GM20431 (cell line): ENCODE results near the gene MAPK8IP3.

Source experiments
- in situ Hi-C: fragments of 300-500 bp; cut with MseI, MboI; formaldehyde crosslinking; loops from one replicate; pipeline ENCODE4 v1.15.0; 2020; ENCODE audit warnings: low sequenced_read_pairs; ENCODE audit not compliant: unreplicated experiment

Gene MAPK8IP3

GRCh38 chr16:1781758-1782407 is 75.9 kb downstream of the MAPK8IP3 start:
- in situ Hi-C loops = no loop called here

GRCh38 chr16:1782408-1783264 is 76.6 kb downstream of the MAPK8IP3 start, which contains the start of the genes NUBP2 and SPSB3:
NUBP2 (plus strand) TSS chr16:1782960; CDS start chr16:1783021, 61 bp downstream.
SPSB3 (minus strand) TSS chr16:1782571; CDS start chr16:1781483, 1,088 bp downstream.
- in situ Hi-C loops = no loop called here

DNA sequence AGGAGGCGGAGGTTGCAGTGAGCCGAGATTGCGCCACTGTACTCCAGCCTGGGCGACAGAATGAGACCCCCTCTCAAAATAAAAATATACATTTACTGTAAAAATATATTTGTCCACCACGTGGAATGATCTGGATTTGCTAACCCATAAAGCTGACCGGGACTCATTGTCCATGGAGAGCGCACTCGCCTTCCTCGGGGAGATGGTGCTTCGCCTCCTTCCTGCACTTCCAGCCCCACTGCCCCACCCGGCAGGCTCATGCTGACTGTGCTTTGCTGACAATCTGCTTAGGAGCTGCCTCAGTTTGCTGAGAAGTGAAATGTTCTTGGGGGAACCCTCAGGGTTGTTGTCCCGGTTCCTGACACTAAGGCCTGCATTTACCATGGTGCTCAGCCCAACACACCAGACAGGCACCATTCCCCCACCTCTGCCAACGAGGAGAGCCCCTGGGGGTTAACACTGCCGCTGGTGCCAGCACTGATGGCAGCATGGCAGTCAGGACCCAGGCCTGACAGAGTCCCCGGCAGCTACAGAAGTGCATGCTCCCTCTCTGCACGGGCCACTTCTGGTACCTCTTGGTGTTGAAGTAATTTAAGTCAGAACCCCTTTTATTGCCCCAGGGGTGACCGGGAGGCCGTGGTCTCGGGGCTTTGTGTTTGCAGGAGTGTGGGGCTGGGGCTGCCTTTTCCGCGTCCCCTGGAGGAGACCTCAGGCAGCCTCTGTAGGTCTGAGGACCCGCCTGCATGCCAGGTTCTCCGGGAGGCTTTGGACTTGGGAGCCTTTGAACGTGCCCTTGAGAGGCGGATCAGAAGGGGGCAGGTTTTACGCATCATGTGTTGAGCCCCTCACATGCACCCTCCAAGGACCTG is 79.2 kb downstream of the MAPK8IP3 start:
- in situ Hi-C loops = no loop called here

GRCh38 chr16:1785846-1786170 is 79.8 kb downstream of the MAPK8IP3 start:
- in situ Hi-C loops = no loop called here

DNA sequence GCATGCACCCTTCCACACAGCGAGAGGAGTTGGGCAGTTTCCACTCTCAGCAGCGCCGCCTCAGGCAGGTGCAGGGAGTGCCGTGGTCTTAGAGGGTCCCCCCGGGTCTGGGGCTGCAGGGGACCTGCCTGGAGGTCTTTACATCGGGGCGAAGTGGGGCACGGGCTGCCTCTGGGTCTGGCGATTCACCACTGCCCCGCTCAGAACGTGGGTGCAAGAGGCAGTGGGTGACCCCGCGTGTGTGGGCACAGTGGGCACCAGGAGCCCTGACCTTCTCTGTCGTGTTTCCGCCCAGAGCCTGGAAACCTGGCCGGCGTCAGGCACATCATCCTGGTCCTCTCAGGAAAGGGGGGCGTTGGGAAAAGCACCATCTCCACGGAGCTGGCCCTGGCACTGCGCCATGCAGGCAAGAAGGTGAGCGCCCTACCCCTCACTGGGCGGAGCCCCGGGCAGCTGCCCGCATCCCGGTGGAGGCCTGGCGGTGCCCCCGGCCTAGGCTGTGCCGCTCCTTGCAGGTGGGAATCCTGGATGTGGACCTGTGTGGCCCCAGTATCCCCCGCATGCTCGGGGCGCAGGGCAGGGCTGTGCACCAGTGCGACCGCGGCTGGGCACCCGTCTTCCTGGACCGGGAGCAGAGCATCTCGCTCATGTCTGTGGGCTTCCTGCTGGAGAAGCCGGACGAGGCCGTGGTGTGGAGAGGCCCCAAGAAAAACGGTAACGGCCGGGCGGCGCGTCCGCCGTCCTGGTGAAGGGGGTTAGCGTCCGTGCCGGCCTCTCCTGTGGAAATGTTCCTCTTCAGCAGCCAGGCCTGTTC is 80.5 kb downstream of the MAPK8IP3 start:
- in situ Hi-C loops = no loop called here

- in situ Hi-C loops = no loop called here
Measured at GRCh38 chr16:1787056-1787321, 81.0 kb downstream of the MAPK8IP3 start.

DNA sequence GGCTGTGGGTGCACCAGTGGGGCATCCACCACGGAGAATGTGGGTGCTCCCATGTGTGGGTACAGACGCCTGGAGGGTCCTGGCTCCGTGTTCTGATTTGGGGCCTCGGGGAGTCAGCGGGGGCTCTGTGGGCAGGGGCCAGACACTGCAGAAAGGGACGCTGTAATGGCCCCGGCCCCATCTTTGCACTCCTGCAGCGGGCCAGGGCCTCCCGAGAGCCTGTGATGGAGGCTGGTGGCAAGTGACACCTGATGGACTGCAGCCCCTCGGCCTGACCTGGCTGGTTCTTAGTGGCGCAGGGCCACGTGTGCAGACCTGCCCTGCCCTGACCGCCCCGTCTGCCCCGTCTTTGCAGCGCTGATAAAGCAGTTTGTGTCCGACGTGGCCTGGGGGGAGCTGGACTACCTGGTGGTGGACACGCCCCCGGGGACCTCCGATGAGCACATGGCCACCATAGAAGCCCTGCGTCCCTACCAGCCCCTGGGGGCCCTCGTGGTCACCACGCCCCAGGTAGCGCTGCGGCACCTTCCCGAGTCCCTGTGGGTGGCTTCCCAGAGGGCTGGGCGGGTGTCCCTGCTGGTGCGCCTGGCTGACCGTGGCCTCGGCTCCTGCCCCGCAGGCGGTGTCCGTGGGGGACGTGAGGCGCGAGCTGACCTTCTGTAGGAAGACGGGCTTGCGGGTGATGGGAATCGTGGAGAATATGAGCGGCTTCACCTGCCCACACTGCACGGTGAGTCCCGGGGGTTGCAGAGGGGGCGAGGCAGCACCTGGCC is 81.5 kb downstream of the MAPK8IP3 start:
- in situ Hi-C loops = no loop called here

- in situ Hi-C loops = no loop called here
Measured at GRCh38 chr16:1788095-1788707, 82.2 kb downstream of the MAPK8IP3 start.

- in situ Hi-C loops = no loop called here
Measured at GRCh38 chr16:1788708-1789100, 82.7 kb downstream of the MAPK8IP3 start.

DNA sequence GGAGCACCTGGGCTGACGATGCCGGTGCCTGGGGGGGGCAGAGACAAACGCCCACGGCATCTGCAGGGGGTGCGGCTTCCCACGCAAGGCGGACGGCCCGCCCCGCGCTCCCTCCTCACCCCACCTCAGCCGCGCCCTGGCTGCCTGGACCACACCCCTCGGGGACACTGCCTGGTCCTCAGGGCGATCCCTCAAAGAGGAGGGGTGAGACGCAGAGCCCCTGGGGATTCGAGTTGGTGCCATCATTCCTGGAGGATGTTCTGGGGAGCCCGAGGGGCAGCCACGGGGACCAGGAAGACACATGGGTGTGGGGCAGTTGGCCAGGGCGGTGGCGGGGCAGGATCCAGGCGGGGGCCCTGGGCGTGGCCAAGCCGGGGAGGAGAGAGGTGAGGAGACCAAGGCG is 83.6 kb downstream of the MAPK8IP3 start:
- in situ Hi-C loops = no loop called here

DNA sequence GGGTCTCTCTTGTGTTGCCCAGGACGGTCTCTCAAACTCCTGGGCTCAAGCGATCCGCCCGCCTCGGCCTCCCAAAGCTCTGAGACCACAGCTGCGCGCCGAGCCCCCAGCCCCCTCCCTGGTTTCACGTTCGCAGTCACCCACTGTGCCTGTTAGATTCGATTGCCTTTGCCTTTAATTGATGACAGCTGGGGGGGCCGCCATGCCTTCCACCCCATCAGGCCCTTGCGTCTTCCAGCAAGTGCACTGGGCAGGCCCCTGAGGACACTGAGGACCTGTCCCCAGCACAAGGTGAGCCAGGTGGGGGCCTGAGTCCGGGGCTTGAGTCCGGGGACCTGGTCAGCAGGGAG is 84.2 kb downstream of the MAPK8IP3 start:
- in situ Hi-C loops = no loop called here

- in situ Hi-C loops = no loop called here
Measured at GRCh38 chr16:1790611-1791255, 84.7 kb downstream of the MAPK8IP3 start.

DNA sequence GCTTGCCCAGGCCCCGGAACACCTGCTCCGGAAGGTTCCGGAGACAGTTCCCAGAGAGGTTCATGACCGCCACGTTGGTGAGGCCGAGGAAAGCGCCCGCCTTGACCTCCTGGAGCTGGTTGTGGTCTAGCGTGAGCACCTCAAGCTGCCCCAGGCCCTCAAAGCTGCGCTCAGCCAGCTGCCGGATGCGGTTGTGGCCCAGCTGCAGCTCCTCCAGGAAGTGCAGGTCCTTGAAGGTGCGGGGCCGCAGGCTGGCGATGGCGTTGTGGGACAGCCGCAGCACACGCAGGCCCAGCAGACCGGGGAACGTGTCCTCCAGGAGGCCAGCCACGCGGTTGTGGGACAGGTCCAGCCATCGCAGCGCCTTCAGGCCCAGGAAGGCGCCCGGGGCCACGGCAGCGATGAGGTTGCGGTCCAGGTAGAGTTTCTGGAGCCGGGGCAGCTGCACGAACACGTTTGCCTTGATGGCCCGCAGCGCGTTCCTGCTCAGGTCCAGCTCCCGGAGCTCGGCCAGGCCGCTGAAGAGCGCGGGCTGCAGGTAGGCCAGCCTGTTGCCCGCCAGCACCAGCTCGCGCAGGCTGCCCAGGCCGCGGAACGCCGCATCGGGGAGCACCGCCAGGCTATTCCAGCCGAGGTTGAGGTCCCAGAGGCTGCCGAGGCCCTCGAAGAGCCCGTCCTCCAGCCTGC is 85.4 kb downstream of the MAPK8IP3 start:
- in situ Hi-C loops = no loop called here

DNA sequence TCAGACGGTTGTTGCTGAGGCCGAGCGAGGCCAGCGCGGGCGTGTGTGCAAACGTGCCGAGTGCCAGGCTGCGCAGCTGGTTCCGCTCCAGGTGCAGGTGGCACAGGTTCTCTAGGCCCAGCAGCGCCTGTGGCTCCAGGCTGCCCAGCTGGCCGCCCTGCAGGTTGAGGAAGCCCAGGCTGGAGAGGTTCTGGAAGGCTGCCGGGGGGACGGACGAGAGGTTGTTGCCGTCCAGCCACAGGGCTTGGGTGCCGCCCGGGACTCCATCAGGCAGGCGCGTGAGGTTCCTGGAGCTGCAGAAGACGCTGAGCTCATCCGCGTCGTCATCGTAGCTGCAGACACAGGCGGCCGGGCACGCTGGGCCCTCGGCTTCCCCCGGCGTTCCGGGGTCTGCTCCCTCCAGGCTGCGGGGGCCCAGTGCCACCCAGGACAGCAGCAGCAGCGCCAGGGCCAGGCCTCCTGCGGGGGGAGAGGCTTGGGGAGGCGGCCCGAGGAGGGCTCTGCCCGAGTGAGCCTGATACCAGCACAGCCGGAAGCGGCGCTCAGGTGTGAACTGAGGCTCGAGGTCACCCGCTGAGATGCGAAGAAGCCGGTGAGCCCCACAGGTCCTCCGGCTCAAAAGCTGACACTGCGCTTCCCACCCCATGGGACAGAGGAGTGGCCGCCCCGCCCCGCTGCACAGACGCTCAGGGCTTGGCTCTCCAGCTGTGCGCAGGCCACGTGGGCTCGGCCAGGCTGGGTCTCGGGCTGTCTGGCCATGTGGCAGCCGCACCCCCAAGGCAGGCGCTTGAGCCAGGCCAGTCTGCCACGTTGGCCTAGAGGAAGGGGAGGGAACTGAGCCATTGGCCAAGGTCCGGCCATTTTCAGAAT is 86.2 kb downstream of the MAPK8IP3 start:
- in situ Hi-C loops = no loop called here

GRCh38 chr16:1792836-1793577 is 87.0 kb downstream of the MAPK8IP3 start:
- in situ Hi-C loops = no loop called here

DNA sequence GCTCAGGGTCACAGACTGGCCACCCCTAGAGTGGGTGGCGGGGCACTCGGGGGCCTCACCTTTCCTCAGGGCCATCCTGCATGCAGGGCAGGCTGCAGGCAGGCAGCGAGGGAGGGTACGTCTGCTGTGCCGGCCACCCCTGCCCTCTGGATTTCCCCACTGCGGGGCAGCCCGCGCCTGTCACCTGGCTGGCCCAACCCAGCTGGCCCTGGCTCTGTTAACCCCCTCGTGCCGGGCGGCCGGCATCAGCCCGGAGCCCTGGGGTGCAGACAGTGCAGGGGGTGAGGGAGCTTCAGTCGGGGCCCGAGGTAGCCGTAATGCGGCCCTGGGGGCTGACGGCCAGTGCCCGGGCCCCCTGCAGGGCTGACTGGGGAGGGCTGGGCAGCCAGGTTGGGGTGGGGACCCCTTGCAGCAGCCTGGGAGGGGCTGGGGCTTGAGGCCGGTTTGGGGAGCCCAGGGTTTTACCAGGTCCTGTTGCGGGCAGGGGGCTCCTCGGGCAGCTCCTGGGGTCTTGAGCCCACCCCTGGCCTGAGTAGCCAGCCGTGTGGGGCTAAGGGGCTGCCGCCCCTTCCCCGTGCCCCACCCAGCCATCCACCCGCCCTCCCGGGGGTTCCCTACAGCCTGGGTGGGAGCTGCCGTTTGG is 87.7 kb downstream of the MAPK8IP3 start, which contains the start of gene IGFALS:
Gene IGFALS, minus strand, starts transcription at position 128 of the 643 bp plus-strand sequence. Its CDS starts 53 bp downstream, at position 75.
- in situ Hi-C loops = no loop called here
